ENCODE results near the gene ENOX1. TPM values are rescaled to one million over a fixed set of nuclear protein-coding genes. Genes with fewer than 3 reads are reported as not detected.

The ENOX1 gene
- total and polyA plus RNA-seq, 2 of the 13 experiments (the other 11 are each of a cell fraction or from before 2014, with no cell fraction given): not detected

GRCh38 chr13:43397111-43397510 lies 389.7 kb downstream of the ENOX1 start:
- H2AFZ ChIP-seq (ENCODE audit: low read length): no peak overlapping the region
- ATAC-seq (no peak), FAIRE-seq (no peak), DNase-seq (ENCODE audit: low spot score) (no peak)
- no peaks in the 10 kb centered on the region for H3K79me2 ChIP-seq (ENCODE audit: insufficient read depth, low read length)
- ChIA-PET CTCF (ENCODE audit: low intra/inter-chr PET ratio, low total read pairs) (no interaction called here), POLR2A (no interaction called here)
- H4K20me1 ChIP-seq (ENCODE audit: insufficient read depth, low read length): no peaks in the 10 kb centered on the region
- in situ Hi-C loops (cut with HindIII; ENCODE audit: extremely low pct_ligation_motif_present, low pct_unique_long_range_greater_than_20kb) (no loop called here), intact Hi-C loops (cut with micrococcal nuclease; ENCODE audit: unreplicated experiment) (no loop called here)
- TF ChIP-seq, protein P1, sequence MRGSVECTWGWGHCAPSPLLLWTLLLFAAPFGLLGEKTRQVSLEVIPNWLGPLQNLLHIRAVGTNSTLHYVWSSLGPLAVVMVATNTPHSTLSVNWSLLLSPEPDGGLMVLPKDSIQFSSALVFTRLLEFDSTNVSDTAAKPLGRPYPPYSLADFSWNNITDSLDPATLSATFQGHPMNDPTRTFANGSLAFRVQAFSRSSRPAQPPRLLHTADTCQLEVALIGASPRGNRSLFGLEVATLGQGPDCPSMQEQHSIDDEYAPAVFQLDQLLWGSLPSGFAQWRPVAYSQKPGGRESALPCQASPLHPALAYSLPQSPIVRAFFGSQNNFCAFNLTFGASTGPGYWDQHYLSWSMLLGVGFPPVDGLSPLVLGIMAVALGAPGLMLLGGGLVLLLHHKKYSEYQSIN (CRISPR knock-in tag; IDR thresholded peaks at IDR 0.05; ENCODE audit: borderline replicate concordance): no peak
- TF ChIP-seq, protein P2, sequence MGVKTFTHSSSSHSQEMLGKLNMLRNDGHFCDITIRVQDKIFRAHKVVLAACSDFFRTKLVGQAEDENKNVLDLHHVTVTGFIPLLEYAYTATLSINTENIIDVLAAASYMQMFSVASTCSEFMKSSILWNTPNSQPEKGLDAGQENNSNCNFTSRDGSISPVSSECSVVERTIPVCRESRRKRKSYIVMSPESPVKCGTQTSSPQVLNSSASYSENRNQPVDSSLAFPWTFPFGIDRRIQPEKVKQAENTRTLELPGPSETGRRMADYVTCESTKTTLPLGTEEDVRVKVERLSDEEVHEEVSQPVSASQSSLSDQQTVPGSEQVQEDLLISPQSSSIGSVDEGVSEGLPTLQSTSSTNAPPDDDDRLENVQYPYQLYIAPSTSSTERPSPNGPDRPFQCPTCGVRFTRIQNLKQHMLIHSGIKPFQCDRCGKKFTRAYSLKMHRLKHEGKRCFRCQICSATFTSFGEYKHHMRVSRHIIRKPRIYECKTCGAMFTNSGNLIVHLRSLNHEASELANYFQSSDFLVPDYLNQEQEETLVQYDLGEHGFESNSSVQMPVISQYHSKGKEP (CRISPR knock-in tag; IDR thresholded peaks at IDR 0.05): no peak
- TF ChIP-seq, protein P3, sequence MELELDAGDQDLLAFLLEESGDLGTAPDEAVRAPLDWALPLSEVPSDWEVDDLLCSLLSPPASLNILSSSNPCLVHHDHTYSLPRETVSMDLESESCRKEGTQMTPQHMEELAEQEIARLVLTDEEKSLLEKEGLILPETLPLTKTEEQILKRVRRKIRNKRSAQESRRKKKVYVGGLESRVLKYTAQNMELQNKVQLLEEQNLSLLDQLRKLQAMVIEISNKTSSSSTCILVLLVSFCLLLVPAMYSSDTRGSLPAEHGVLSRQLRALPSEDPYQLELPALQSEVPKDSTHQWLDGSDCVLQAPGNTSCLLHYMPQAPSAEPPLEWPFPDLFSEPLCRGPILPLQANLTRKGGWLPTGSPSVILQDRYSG (CRISPR knock-in tag; IDR thresholded peaks at IDR 0.05): no peak
- no peak for TF ChIP-seq ZNF672 (CRISPR knock-in tag; IDR thresholded peaks at IDR 0.05)
- no peak for TF ChIP-seq GTF2F1 (IDR thresholded peaks at IDR 0.05; ENCODE audit: low read length)
- TF ChIP-seq NFKB2 (CRISPR knock-in tag; IDR thresholded peaks at IDR 0.05; ENCODE audit: borderline replicate concordance): no peak
- TF ChIP-seq ATM (IDR thresholded peaks at IDR 0.05; ENCODE audit: borderline replicate concordance): no peak
- no peak for TF ChIP-seq BCL6 (CRISPR knock-in tag; IDR thresholded peaks at IDR 0.05)
- TF ChIP-seq, protein P4, sequence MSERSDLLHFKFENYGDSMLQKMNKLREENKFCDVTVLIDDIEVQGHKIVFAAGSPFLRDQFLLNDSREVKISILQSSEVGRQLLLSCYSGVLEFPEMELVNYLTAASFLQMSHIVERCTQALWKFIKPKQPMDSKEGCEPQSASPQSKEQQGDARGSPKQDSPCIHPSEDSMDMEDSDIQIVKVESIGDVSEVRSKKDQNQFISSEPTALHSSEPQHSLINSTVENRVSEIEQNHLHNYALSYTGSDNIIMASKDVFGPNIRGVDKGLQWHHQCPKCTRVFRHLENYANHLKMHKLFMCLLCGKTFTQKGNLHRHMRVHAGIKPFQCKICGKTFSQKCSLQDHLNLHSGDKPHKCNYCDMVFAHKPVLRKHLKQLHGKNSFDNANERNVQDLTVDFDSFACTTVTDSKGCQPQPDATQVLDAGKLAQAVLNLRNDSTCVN (CRISPR knock-in tag; IDR thresholded peaks at IDR 0.05; ENCODE audit: borderline replicate concordance): no peak
- TF ChIP-seq ZNF329 (CRISPR knock-in tag; IDR thresholded peaks at IDR 0.05; ENCODE audit: low read depth): no peak
- TF ChIP-seq ZNF773 (CRISPR knock-in tag; IDR thresholded peaks at IDR 0.05; ENCODE audit: borderline replicate concordance): no peak
- TF ChIP-seq MAFF (IDR thresholded peaks at IDR 0.05; ENCODE audit: low read depth, low read length): no peak
- TF ChIP-seq, protein P5, sequence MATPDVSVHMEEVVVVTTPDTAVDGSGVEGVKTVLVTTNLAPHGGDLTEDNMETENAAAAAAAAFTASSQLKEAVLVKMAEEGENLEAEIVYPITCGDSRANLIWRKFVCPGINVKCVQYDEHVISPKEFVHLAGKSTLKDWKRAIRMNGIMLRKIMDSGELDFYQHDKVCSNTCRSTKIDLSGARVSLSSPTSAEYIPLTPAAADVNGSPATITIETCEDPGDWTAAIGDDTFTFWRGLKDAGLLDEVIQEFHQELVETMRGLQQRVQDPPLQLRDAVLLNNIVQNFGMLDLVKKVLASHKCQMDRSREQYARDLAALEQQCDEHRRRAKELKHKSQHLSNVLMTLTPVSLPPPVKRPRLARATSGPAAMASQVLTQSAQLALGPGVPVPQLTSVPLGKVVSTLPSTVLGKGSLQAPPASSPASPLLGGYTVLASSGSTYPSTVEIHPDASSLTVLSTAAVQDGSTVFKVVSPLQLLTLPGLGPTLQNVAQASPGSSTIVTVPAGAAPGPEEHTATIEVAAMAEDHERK (CRISPR knock-in tag; IDR thresholded peaks at IDR 0.05; ENCODE audit: low read depth): no peak
- no peak for TF ChIP-seq MIXL1 (CRISPR knock-in tag; IDR thresholded peaks at IDR 0.05)
- TF ChIP-seq ZNF703 (CRISPR knock-in tag; IDR thresholded peaks at IDR 0.05; ENCODE audit: borderline replicate concordance): no peak
- TF ChIP-seq, protein P6, sequence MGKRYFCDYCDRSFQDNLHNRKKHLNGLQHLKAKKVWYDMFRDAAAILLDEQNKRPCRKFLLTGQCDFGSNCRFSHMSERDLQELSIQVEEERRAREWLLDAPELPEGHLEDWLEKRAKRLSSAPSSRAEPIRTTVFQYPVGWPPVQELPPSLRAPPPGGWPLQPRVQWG (CRISPR knock-in tag; IDR thresholded peaks at IDR 0.05; ENCODE audit: borderline replicate concordance, low read depth): no peak
- TF ChIP-seq THYN1 (CRISPR knock-in tag; IDR thresholded peaks at IDR 0.05; ENCODE audit: borderline replicate concordance, low read depth): no peak
- no peak for TF ChIP-seq ZSCAN29 (CRISPR knock-in tag; conservative IDR thresholded peaks at IDR 0.05)
- TF ChIP-seq ZEB1 (IDR thresholded peaks at IDR 0.05; ENCODE audit: insufficient replicate concordance, low read depth): no peak
- no peak for TF ChIP-seq ZNF121 (CRISPR knock-in tag; IDR thresholded peaks at IDR 0.05)
- H3K4me1 ChIP-seq (ENCODE audit: insufficient read depth, low read length): no peaks in the 10 kb centered on the region
- H3K27ac ChIP-seq (ENCODE audit: extremely low read length, insufficient read depth, low read length): no peak overlapping the region
- H3K27me3 ChIP-seq (ENCODE audit: control insufficient read depth in 1 of 2, insufficient read depth in 2 of 2, low read length in 2 of 2): no peaks in the 10 kb centered on the region
- 51% methylated on average over 3 of the region's 3 CpGs for WGBS (ENCODE audit: low lambda C conversion rate)
- no peak overlapping the region for H3K4me2 ChIP-seq (ENCODE audit: low read depth, low read length)
- no peak overlapping the region for H3K4me3 ChIP-seq (replicated peaks in 1 of 3; ENCODE audit: insufficient read depth in 1 of 3, low read depth in 2 of 3, low read length in 3 of 3)
- H3K36me3 ChIP-seq (replicated peaks in 1 of 2; ENCODE audit: control insufficient read depth in 1 of 2, insufficient read depth in 2 of 2, low read length in 2 of 2): no peaks in the 10 kb centered on the region
- no peak overlapping the region for H3K9ac ChIP-seq (ENCODE audit: insufficient read depth, low read depth, low read length)
- no TSS peak for BruUV-seq (replicated peaks)
- no peaks in the 10 kb centered on the region; the same call in 1 of the 2 replicates for H3K9me3 ChIP-seq (ENCODE audit: low read length)

Data from HepG2 (cell line).